HS-27A (cell line): Measurements from ENCODE around the gene CAP1.
"Not testable (repeated sequence)": the region's sequence is repeated elsewhere in the genome, so short reads cannot be mapped to it uniquely, and the experiment has no call there.

Experiments used
- DNase-seq: peaks from one replicate; pipeline ENCODE4 v3.0.0-alpha.2; 2012; ENCODE audit warnings: low read depth, missing footprints

CAP1 gene

GRCh38 chr1:40040511-40041465 is at the start of gene CAP1:
TSS of gene CAP1 (plus strand) at chr1:40040729. CDS start at chr1:40059347, 18,618 bp downstream.
- peak; percentile 93 for DNase-seq

- no peak for DNase-seq
Observed at GRCh38 chr1:39992234-39992633, 48.3 kb upstream of the CAP1 start.

- no peak for DNase-seq
Observed at GRCh38 chr1:39992888-39993287, 47.6 kb upstream of the CAP1 start.

GRCh38 chr1:39995973-39996393 is 44.5 kb upstream of the CAP1 start:
- no peak for DNase-seq

- DNase-seq, result no peak
Observed at GRCh38 chr1:39996396-39997004, 44.0 kb upstream of the CAP1 start.

- no peak for DNase-seq
Observed at GRCh38 chr1:40001456-40001855, 39.1 kb upstream of the CAP1 start.

- DNase-seq, result no peak
Observed at GRCh38 chr1:40003156-40004093, 37.1 kb upstream of the CAP1 start.

GRCh38 chr1:40004857-40005256 is 35.7 kb upstream of the CAP1 start:
- no peak for DNase-seq

GRCh38 chr1:40007481-40008034 is 33.0 kb upstream of the CAP1 start:
- not testable (repeated sequence) for DNase-seq

GRCh38 chr1:40011198-40011597 is 29.3 kb upstream of the CAP1 start:
- no peak for DNase-seq

GRCh38 chr1:40014253-40014706 is 26.2 kb upstream of the CAP1 start:
- DNase-seq, result no peak

GRCh38 chr1:40014812-40015594 is 25.5 kb upstream of the CAP1 start:
- DNase-seq, result peak; percentile 79

- no peak for DNase-seq
Observed at GRCh38 chr1:40017951-40018575, 22.5 kb upstream of the CAP1 start.

- no peak for DNase-seq
Observed at GRCh38 chr1:40020447-40021085, 20.0 kb upstream of the CAP1 start.

- no peak for DNase-seq
Observed at GRCh38 chr1:40023379-40023944, 17.1 kb upstream of the CAP1 start.

GRCh38 chr1:40024671-40025070 is 15.9 kb upstream of the CAP1 start:
- DNase-seq, result no peak

GRCh38 chr1:40027647-40028046 is 12.9 kb upstream of the CAP1 start:
- DNase-seq, result no peak

GRCh38 chr1:40029608-40030007 is 10.9 kb upstream of the CAP1 start:
- no peak for DNase-seq

GRCh38 chr1:40030528-40031135 is 9.9 kb upstream of the CAP1 start:
- peak; percentile 84 for DNase-seq
